Activated CD4-positive, alpha-beta T cell treated with anti-CD3 and anti-CD28 coated beads for 24 hours (primary cell): ENCODE data around the gene SFXN4.
"Not testable (repeated sequence)": the region's sequence is repeated elsewhere in the genome, so short reads cannot be mapped to it uniquely, and the experiment has no call there.

Experiments used
- DNase-seq, 2 donors: peaks; one replicate each; pipeline ENCODE4 v3.0.0-alpha.2; 2020; ENCODE audit warnings: low read depth in 2 of 2

The SFXN4 gene

DNA sequence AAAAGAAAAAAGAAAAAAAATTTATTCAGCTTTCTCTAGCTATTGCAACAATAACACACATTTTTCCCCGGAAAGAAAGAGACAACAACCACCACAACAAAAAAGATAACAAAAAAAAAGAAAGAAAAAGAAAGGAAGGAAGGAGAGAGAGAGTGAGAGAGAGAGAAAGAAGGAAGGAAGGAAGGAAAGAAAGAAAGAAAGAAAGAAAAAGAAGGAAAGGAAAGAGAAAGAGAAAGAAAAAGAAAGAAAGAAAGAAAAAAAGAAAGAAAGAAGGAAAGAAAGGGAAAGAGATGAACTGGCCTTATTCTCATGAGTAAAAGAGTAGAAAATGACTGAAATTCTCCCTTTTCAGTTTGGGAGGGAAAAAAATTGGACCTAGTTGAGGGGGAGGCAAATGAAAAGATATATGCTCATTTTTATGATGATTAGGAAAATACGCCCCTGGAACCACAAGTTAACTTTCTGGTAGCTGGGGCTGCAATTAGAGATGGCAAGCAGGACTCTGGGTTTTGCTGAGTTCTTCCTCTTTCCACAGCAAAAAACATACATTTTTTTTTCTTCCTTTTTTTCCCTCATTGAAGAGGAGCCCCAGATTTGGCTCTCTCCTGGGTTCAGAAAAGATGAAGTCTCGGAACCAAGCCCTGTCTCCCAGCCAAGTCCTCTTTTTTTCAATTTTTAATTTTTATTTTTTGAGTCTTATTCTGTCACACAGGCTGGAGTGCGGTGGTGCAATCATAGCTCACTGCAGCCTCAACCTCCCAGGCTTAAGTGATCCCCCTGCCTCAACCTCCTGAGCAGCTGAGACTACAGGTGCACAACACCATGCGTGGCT lies 25.7 kb upstream of the SFXN4 start:
- no peak for DNase-seq

DNA sequence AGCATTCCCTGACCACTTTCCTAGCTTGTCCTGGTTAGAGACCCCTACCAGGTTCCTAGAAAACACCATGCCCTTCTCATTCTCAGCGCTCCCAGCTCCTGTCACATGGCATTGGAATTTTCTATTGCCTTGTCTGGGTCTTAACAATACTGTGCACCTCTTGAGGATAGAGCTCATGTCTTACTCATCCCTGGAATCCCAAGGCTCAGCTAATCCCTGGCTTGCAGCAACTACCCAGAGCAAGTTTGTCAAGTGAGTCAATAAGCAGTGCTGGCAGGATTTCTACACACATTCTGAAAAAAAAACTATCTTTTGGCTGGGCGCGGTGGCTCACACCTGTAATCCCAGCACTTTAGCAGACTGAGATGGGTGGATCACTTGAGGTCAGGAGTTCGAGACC lies 24.8 kb upstream of the SFXN4 start:
- DNase-seq: no peak

DNA sequence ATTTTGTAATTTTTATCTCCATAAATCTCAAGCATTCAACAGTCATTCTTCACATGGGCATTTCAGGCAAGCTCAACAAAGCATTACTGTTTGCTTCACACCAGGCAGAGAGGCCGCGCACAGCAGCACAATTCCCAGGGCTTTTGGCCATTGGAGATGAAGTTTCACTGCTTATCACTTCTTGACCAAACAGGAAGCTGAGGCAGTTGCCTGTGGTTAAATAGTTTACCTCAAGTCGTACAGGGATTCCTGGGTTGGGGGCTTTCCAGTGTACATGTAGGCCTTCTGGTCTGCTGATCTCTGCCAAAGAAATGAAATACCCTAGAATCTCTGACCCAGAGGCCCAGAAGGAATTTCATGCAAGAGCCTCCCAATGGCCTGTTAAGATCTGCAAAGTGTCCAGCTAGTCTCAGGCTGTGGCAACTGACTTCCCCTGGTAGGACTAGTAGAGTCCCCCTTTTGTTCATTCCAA lies 24.3 kb upstream of the SFXN4 start:
- DNase-seq: no peak

DNA sequence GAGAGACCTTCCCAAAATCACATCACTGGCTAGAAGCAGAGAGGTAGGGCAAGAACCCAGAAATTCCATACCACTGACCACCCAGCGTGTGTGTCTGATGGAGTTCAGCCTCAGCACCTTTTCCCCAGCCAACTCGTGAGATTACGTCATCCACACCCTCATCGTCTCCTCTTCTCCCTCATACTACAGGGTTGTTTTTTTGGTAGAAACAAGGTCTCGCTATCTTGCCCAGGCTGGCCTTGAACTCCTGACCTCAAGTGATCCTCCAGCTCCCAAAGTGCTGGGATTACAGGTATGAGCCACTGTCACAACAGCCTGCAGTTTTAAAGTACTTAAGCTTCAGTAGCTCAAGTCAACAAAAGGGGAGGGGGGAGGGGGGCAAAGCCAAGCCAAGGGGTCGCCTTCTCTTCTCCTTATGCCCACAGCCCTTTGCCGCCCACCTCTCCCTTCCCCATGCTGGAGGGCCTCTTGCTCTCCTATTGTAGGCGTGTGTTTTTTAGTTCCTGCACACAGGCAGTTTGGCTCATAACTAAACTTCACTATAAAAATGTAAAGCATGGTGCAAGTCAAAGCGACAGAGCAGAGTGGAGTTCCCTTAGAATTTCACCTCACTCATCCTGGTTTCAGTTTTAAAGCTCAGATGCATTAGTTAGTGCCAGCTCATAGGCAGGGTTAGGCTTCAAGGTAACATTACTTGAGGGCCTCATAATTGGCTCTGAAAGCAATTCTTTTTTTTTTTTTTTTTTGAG lies 18.3 kb upstream of the SFXN4 start:
- no peak for DNase-seq

DNA sequence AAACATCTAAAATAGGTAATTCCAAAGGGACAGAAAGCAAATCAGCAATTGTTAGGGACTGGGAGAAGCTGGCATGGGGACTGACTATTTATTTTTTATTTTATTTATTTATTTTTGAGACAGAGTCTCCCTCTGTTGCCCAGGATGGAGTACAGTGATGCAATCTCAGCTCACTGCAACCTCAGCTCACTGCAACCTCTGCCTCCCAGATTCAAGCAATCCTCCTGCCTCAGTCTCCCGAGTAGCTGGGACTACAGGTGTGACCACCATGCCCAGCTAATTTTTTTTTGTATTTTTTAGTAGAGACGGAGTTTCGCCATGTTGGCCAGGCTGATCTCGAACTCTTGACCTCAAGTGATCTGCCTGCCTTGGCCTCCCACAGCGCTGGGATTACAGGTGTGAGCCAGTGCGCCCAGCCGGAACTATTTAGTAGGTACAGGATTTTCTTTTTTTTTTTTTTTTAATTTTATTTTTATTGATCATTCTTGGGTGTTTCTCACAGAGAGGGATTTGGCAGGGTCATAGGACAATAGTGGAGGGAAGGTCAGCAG lies 15.4 kb upstream of the SFXN4 start:
- DNase-seq: not testable (repeated sequence)

DNA sequence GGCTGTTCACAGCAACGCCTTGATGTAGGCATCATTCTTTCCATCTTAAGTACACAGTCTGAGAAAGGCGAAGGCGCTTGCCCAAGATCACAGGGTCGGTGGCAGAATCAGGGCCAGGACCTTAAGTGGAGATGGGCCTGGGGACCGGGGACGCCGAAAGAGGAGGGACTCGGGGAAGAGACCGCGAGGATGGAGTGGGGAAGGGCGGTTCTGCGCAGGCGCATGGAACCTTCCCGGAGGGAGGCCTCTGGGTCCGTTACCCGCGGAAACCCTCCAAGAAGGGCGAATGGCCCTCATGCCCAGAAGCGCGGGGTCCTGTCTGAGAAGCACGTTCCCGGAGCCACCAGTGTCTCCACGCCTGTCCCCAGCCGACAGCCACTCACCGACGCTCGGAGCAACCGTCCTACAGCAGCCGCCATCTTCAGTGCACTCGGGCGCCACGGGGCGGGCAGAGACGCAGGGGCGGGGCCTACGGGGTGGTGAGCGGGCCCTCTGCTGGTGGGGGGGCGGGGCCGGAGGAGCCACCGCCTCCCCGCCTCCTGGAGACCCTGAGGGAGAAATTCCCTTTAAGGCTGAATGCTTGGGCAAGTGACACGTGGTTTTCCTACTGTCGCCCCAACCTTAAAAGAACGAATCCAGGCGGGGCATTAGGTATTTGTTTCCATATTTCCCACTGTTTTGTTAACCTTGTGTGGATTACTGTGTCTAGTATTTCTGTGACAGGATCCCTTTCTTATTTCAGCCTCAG lies 13.0 kb upstream of the SFXN4 start, which contains the start of gene PRDX3:
TSS of gene PRDX3 (minus strand) at position 441 of the 748 bp plus-strand sequence. CDS start at position 419, 22 bp downstream.
- peak; percentile 89 to 94 for DNase-seq

DNA sequence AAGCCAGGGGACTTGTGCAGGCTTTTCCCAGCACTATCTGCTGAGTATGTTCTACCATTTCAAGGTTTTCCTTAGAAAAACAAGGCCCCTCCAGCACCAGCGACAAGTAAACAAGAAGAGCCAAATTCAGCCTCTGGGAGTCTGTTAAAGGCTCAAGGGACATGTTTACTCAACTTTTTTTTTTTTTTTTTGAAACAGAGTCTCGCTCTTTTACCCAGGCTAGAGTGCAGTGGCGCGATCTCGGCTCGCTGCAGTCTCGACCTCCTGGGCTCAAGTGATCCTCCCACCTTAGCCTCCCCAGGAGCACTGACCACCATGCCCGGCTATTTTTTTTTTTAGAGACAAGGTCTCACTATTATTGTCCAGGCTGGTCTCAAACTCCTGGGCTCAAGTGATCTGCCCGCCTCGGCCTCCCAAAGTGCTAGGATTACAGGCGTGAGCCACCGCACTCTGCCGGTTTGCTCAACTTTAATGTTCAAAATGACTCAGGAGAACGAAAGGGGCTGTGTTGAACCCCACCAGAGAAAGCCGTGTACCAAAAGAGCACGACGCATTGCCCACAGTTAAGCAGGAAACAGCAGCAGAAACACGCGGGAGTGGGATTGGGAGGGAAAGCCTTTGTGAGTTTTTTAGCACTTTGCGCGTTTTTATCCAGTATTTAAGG lies 12.3 kb upstream of the SFXN4 start:
- peak in 1 of 2 donors; percentile 15 for DNase-seq

DNA sequence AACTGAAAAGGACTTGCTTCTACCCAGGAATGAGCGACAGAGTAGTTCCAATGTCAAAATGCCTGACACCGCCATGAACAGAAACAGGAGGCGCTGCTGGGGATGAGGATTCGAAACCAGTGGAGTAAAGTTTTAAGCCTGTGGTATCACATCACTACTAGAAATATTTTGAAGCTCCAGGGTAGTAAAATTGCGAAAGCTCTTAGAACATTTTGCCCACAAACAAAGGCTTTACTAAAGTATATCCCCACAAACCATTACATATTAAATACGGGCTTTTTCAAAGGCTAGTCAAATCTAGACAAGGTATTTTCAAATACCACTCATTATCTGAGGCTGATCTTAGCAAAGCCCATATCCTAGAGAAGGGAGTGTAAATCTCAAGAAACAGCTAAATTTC lies 10.7 kb upstream of the SFXN4 start:
- no peak for DNase-seq

DNA sequence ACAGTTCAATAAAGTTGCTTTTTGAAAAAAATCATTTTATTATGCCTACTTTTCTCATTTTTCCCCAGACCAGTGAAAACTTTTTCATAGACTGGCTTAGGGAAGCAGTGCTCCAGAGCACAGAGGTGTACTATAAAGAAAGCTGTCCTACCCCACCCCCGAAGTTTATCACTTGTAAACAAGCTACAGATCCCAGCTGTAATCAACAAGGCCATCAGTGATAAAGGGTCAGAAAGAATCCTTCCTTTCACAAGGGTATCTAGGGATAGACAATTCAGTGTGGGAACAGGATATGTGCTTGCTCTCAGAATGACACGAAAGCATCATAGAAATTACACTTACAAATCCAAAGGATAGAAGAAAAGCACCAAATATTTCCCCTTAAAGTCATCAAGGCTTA lies 8.6 kb upstream of the SFXN4 start:
- no peak for DNase-seq

DNA sequence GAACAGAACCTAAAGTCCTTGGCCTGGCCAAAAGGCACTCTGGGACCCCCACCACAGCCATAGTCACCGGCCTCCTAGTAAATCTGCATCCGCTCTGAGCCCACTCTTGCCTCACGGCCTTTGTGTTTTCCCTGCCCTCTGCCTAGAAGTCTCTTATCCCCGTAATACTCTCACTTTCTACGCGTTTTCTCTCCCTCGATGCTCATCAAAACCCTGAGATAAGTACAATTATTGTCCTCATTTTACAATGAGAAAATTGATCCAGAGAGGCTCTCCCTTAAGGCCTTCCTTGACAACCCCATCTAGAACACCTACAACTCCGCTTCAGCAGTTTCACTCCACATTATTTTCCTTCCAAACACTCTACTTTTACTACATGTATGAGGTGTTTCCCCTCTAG lies 1.5 kb upstream of the SFXN4 start:
- no peak for DNase-seq

DNA sequence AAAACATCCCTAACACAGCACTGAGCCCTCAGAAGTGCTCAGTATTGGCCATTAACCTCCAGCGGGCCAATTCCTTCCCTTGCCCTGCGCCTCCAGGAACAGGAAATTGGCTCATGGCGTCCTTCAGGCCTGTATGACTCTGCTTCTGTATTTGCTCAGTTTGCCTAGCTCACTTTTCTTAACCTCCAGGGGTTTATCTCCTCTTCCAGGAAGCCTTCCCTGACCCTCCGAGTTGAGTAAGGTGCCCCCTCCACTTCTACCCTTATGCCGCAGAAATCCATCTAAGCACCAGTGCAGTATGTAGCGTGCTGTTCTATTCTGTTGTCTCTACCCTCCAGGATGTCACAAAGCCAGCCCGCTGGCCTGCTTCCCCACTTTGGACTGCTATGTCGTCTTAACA lies 1.1 kb upstream of the SFXN4 start:
- DNase-seq: no peak

DNA sequence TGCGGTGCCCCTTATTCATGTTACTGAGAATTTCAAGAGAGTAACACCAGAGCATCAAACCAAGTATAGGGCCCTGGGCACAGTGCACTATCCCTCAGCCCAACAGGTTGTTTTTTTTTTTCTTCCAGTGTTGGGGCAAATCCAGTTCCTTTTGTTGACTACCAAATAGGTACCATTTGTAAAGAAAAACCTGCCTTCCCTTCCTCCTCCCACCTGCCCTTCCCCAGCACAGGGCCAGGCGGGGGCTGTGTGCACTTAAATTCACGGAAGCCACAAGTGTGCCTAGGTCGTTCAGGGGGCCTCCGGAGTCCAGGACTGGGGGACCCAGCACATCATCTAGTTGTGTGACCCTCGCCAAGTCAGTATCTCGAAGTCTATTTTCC lies 595 bp upstream of the SFXN4 start:
- DNase-seq: no peak

DNA sequence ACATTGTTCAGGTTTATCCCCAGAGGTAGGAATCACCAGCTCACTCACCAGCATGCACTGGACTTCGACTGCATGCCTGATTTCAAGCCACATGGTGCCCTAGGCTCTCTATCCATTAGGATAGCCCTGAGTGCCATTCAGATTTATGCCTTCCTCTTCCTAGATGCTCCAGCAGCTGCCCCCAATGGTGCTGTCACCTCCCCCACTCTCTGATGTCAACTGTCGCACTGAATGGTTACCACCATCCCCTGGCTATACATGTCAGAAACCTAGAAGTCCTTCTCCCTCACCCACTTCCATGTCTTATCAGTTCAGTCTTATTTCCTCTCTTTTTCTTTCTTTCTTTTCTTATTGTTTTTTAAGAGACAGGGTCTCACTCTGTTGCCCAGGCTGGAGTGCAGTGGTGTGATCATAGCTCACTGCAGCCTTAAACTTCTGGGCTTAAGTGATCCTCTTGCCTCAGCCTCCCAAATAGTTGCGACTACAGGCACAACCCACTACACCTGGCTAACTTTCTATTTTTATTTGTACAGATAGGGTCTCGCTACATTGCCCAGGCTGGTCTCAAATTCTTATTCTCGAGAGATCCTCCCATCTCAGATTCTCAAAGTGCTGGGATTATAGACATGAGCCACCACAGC lies 2.9 kb downstream of the SFXN4 start:
- no peak for DNase-seq

DNA sequence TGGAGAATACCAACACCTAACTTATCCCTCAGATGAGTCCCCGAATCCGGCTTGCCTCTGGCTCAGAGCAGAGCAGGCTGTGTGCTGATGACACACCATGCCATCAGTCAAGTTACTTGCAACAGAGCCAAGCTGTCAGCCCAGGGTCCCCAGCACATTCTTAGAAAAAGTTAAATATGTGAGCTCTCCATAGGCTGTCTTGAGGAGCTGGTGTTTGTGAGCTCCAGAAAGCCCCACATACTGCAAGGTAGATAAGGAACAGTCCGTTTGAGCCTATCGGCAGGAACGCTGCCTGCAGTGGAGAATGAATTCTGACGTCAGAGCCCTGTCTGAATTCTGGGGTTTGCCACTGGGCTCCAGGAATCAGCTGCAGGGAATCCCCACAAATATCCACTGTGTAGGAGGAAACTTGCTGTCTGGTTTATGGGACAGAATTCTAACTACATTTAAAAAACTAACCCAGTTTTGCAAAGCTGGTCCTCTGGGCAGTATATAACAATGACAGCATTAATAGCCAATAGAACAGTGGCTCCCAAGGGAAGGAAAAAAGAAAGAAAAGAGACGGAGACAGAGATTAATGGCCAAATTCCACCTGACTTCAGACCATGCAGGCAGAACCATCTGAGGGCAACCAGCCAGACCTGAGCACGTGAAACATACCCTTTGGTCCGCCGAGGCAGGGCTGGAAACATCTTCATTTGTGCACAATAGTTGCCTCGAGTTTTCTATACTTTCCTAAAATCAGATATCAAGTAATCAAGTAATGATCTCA lies 3.6 kb downstream of the SFXN4 start:
- no peak for DNase-seq

DNA sequence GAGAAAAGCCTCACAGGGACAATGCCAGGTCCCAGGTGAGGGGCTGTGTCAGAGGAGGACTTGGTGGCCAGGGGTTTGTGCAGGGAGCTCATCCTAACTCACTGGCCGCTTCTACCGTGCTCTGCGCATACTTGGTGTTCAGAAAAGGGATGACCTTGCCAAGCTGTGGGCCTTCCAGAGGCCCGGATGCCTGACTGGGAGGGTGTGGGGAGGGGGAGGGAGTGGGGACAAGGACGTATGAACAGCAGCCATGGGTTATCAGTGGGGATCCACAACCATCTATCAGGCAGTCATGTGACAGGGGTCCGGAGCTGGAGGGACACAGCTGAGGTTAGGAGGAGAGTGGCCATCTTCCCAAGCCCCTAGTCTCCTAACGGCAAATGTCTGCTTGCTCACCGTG lies 6.2 kb downstream of the SFXN4 start:
- DNase-seq: no peak

DNA sequence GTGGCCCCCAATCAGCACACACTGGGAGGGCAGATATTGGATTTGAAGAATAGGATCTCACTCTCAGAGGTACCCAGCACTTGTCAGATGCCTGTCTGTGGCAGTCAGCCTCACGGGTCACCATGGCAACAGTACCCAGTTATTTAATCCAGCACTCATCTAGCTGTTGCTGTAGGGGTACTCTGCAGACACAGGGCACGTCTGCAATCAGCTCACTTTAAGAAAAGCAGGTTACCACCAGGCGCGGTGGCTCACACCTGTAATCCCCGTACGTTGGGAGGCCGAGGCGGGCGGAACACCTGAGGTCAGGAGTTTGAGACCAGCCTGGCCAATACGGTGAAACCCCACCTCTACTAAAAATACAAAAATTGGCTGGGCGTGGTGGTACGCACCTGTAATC lies 11.9 kb downstream of the SFXN4 start:
- no peak for DNase-seq

DNA sequence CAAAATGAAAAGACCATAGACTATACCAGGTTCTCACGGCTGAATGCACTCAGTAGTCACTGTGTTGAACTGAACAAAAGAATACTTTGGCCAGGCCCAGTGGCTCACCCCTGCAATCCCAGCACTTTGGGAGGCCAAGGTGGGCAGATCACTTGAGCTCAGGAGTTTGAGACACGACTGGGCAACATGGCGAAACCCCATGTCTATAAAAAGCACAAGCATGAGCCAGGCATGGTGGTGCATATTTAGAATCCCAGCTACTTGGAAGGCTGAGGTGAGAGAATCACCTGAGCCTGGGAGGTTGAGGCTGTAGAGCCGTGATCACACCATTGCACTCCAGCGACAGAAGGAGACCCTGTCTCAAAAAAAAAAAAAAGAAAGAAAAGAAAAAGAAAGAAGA lies 12.5 kb downstream of the SFXN4 start:
- no peak for DNase-seq

DNA sequence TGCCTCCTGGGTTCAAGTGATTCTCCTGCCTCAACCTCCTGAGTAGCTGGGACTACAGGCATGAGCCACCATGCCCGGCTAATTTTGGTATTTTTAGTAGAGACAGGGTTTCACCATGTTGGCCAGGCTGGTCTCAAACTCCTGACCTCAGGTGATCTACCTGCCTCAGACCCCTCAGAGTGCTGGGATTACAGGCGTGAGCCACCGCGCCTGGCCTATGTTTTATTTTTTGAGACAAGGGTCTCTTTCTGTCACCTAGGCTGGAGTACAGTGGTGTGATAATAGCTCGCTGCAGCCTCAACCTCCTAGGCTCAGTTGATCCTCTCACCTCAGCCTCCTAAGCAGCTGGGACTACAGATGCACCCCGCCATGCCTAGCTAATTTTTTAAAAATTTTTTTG lies 13.9 kb downstream of the SFXN4 start:
- not testable (repeated sequence) for DNase-seq

DNA sequence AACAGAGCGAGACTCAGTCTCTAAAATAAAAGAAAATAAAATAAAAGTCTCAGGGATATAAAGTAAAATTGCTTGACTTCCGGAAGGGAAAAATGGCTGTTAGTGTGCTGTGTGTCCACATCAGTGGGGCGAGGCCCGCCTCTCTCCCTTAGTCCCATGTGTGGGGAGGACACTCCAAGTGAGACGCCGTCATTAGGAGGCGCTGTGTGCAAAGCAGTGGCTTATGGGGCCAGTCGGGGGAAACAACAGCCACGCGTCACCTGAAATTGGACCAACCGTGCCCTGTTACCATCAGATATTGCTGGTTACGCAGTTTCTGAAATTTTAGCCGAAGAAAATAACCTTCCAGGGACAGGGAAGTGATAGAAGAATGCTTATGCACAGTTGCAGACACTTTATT lies 15.8 kb downstream of the SFXN4 start:
- no peak for DNase-seq

DNA sequence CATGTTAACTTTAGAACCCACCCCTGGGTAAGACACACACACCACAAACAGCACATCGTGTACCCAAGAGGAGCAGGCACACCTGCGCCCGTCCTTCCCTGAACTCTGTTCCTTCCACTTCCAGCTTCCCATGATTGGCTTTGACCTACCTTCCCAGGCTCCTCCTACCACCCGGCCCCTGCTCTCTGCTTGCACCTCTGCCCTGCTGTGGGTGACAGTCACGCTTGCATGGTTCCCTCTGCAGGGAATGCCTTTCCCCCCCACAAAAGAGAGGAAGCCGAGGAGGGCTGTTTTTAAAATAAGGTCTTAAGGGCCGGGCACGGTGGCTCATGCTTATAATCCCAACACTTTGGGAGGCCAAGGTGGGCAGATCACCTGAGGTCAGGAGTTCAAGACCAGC lies 16.4 kb downstream of the SFXN4 start:
- no peak for DNase-seq
